Measurements from ENCODE around the gene ARF6. TPM values are rescaled to one million over a fixed set of nuclear protein-coding genes. Genes with fewer than 3 reads are reported as not detected.
"Not testable (repeated sequence)": the region's sequence is repeated elsewhere in the genome, so short reads cannot be mapped to it uniquely, and the experiment has no call there.

The ARF6 gene
- total RNA-seq, 1 donor from 2014 or later = 24.6 TPM

- intact Hi-C loops (cut with micrococcal nuclease) = no loop called here
- no peak for ATAC-seq
Measured at GRCh38 chr14:49898485-49898884, 5.6 kb downstream of the ARF6 start.

GRCh38 chr14:49900973-49901372 is 8.1 kb downstream of the ARF6 start:
- no peak for ATAC-seq
- intact Hi-C loops (cut with micrococcal nuclease) = no loop called here
- DNase-seq = no peak

More at GRCh38 chr14:49898485-49898884, 5.6 kb downstream of the ARF6 start:
- DNase-seq = no peak

- intact Hi-C loops (cut with micrococcal nuclease); ATAC-seq; DNase-seq: not testable (repeated sequence)
Measured at GRCh38 chr14:49902679-49903246, 9.9 kb downstream of the ARF6 start.

GRCh38 chr14:49904270-49904669 is 11.4 kb downstream of the ARF6 start:
- intact Hi-C loops (cut with micrococcal nuclease) = no loop called here
- ATAC-seq (no peak), DNase-seq (no peak)

GRCh38 chr14:49905989-49906388 is 13.1 kb downstream of the ARF6 start:
- DNase-seq (no peak), ATAC-seq (no peak)
- intact Hi-C loops (cut with micrococcal nuclease) = no loop called here

GRCh38 chr14:49907186-49907585 is 14.3 kb downstream of the ARF6 start:
- intact Hi-C loops (cut with micrococcal nuclease) = no loop called here
- ATAC-seq = no peak
- DNase-seq = no peak

- intact Hi-C loops (cut with micrococcal nuclease) = no loop called here
- ATAC-seq = no peak
- DNase-seq = no peak
Measured at GRCh38 chr14:49908433-49908782, 15.5 kb downstream of the ARF6 start.

GRCh38 chr14:49909016-49909415 is 16.1 kb downstream of the ARF6 start:
- ATAC-seq (no peak), DNase-seq (no peak)
- intact Hi-C loops (cut with micrococcal nuclease) = no loop called here

- ATAC-seq = no peak
- intact Hi-C loops (cut with micrococcal nuclease) = no loop called here
Measured at GRCh38 chr14:49915085-49915484, 22.2 kb downstream of the ARF6 start.

GRCh38 chr14:49918706-49919105 is 25.8 kb downstream of the ARF6 start:
- intact Hi-C loops (cut with micrococcal nuclease) = no loop called here
- no peak for DNase-seq
- ATAC-seq = no peak

More at GRCh38 chr14:49915085-49915484, 22.2 kb downstream of the ARF6 start:
- no peak for DNase-seq

GRCh38 chr14:49919825-49920659 is 27.2 kb downstream of the ARF6 start:
- intact Hi-C loops (cut with micrococcal nuclease) = no loop called here
- DNase-seq (no peak), ATAC-seq (no peak)

GRCh38 chr14:49920935-49921334 is 28.1 kb downstream of the ARF6 start:
- DNase-seq = no peak
- intact Hi-C loops (cut with micrococcal nuclease) = no loop called here
- ATAC-seq = no peak

- no peak for DNase-seq
- ATAC-seq = no peak
- intact Hi-C loops (cut with micrococcal nuclease) = no loop called here
Measured at GRCh38 chr14:49921401-49921800, 28.5 kb downstream of the ARF6 start.

- DNase-seq (no peak), ATAC-seq (no peak)
- intact Hi-C loops (cut with micrococcal nuclease) = no loop called here
Measured at GRCh38 chr14:49923442-49923841, 30.6 kb downstream of the ARF6 start.

GRCh38 chr14:49923881-49924280 is 31.0 kb downstream of the ARF6 start:
- no peak for ATAC-seq
- intact Hi-C loops (cut with micrococcal nuclease) = no loop called here
- no peak for DNase-seq

GRCh38 chr14:49924852-49925251 is 32.0 kb downstream of the ARF6 start:
- no peak for ATAC-seq
- DNase-seq = no peak
- intact Hi-C loops (cut with micrococcal nuclease) = no loop called here

- DNase-seq (no peak), ATAC-seq (no peak)
- intact Hi-C loops (cut with micrococcal nuclease) = no loop called here
Measured at GRCh38 chr14:49926803-49927202, 33.9 kb downstream of the ARF6 start.

GRCh38 chr14:49928015-49928414 is 35.1 kb downstream of the ARF6 start:
- ATAC-seq = no peak
- intact Hi-C loops (cut with micrococcal nuclease) = no loop called here
- no peak for DNase-seq

- DNase-seq (no peak), ATAC-seq (no peak)
- intact Hi-C loops (cut with micrococcal nuclease) = no loop called here
Measured at GRCh38 chr14:49930720-49931119, 37.8 kb downstream of the ARF6 start.

GRCh38 chr14:49931523-49931922 is 38.6 kb downstream of the ARF6 start:
- no peak for DNase-seq
- intact Hi-C loops (cut with micrococcal nuclease) = no loop called here
- ATAC-seq = no peak

- DNase-seq (no peak), ATAC-seq (no peak)
- intact Hi-C loops (cut with micrococcal nuclease) = no loop called here
Measured at GRCh38 chr14:49933128-49933527, 40.2 kb downstream of the ARF6 start.

All from left ventricle myocardium superior (tissue), 1 donor.